Prostate gland (tissue), 2 donors: ENCODE results near the gene FRMD4A.

ENCODE experiments used
- CTCF ChIP-seq, 4 experiments: fragments of 200-600 bp in 2 of 4; fragments of 450-650 bp in 2 of 4; sonication (generic) in 2 of 4; IDR thresholded peaks; 1 replicate in 3 of 4; 2 replicates in 1 of 4; pipeline ENCODE4 v1.5.1; 2016 to 2019; ENCODE audit warnings: antibody characterized with exemption in 4 of 4, mild to moderate bottlenecking in 2 of 4, moderate library complexity in 2 of 4
- POLR2A ChIP-seq: fragments of 450-650 bp; IDR thresholded peaks from one replicate; pipeline ENCODE4 v1.6.1; 2016; ENCODE audit warnings: antibody characterized with exemption, mild to moderate bottlenecking
- POLR2AphosphoS5 ChIP-seq: sonication (generic); formaldehyde crosslinking; IDR thresholded peaks from one replicate; pipeline ENCODE4 v1.6.1; 2017; ENCODE audit warnings: antibody characterized with exemption

GRCh38 chr10:14084875-14085274, 245.8 kb downstream of the FRMD4A start:
- TF ChIP-seq POLR2AphosphoS5: no peak
- no peak for TF ChIP-seq CTCF (IDR thresholded peaks at IDR 0.05)
- no peak for TF ChIP-seq POLR2A
